Fibroblast of skin of right quadriceps (primary cell): Measurements from ENCODE around the gene LMO1.
A peak's percentile ranks its signal among the peaks of the same experiment; 100 is the strongest.

Source experiments
- DNase-seq: peaks from one replicate; pipeline ENCODE4 v3.0.0-alpha.2; 2013

Gene LMO1

DNA sequence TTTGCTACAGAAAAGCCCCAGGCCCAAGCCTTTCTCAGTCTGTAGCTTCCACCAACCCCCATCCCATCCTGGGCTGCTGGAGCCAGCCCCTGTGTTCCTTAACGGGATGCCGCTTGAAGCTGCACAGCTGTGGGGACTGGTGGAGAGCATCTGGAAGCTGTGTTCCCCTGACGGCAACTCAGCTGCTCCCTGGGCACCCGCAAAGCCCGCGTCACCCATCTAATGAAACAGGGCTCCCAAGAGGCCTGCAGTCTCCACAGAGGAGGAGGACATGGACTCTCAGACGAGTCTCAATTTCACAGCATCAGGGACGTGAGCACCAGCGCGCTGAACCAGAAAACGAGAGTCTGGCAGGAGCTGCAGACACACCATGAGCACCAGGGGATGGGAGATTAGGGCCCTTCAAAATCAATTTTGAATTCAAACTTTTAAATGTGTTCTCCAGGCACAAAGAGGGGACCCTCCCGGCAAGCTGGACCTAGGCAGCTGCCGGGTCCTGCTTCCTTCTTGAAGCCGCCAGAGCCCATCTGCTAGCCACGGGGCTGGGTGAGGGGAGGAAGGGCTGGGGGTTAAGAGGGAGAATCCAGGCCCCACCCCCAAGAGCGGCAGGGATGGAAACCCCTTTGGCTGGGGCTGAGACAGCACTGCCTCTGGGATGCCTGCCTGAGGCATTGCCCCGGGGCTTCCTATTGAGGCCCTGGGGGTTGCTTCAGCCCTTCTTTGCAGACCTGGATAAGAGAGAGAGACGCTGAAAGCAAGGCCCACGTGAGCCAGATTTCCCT lies 21.0 kb downstream of the LMO1 start:
- DNase-seq = no peak

DNA sequence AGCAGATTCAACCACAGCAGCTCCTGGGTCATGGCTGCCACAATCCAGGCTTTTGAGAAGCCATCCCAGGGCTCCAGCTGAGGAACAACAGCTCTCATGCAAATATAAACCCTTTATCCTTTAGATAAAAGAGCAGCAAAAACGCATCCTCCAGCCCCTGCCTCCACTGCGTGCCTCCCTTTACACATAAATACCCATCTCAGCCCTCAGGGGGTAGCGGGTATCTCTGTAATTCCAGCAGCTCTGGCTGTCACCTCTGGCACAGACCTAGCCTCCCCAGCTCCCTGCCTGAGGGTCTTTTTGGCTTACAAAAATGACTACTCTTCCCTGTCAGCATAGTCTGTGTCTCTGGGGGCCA lies 21.6 kb downstream of the LMO1 start:
- no peak for DNase-seq

DNA sequence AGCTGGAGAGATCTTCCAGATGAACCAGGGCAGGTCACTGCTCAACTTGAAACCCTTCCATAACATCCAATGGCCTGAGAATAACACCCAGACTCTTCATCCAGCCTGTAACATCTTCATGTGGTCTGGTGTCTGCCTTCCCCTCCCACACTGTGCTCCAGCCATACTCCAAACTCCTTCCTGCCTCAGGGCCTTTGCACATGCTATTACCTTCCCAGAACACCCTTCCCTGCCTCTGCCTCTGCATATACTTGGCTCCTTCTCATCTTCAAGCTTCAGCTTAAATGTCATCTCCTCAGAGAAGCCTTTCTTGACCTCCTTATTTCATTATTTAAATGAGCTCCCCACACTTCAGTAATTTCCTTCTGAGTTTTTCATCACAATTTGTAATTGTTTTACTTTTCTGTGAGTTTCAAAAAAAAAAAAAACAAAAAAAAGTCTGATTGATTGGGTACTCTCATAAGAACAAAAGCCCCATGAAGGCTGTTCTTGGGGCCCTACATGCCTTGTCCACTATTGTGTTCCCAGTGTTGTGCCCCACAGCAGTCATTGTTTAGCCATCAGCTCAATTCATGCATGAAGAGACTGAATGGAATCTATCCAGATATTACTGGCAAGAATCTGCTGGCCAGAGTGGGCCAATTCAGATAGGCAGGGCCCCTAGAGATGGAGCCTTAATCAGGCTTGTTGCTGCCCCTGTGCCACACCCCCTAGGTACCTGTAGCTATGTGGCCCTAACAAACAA lies 22.1 kb downstream of the LMO1 start:
- DNase-seq = no peak

DNA sequence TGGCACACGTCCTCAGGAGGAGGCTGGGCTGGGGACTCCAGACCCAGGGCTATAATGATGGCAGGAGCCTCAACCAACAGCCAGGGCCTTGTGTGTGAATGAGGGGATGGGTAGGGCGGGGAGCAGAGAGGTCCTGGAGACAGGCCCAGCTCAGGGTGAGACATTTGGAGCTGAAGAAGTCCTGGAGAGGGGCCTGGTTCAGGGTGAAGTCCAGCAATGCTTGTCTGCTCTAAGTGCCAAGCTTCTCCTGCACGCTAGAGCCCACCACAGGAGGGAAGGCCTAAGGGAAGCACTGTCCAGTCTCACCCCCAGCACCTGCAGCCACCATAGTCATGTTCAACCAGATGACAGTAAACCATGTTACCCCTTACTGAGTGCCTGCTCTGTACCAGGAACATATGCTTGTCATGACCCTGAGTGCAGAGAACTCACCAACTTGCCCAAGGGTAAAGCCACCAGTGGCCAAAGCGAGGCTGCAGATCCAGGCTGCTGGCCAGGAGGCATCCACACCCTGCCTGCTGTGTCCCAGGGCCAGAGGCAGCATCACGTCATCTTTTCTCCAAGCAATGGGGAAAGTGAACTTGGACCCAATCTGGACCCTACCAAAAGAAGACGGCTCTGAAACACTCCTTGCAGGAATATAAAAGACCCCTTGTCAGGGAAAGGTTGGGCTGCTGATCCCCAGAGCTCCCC lies 24.0 kb downstream of the LMO1 start:
- no peak for DNase-seq

DNA sequence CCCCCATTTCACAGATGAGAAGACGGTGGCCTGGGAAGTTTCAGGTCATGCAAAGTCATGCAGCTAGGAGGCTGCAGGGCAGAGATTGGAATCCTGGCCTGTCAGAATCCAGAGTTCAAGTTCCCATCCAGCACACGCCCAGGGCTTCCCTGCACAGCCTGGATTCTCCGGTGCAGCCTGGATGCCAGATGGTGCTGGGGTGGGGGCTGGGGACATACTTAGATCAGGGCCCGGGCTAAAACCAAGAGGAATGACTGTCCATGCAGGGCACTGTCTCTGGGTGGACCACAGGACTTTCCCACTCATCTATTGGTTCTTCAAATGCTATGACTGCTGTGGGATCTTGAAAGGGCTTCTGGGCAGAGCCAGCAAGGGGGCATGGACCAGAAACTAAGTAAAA lies 24.6 kb downstream of the LMO1 start:
- no peak for DNase-seq

DNA sequence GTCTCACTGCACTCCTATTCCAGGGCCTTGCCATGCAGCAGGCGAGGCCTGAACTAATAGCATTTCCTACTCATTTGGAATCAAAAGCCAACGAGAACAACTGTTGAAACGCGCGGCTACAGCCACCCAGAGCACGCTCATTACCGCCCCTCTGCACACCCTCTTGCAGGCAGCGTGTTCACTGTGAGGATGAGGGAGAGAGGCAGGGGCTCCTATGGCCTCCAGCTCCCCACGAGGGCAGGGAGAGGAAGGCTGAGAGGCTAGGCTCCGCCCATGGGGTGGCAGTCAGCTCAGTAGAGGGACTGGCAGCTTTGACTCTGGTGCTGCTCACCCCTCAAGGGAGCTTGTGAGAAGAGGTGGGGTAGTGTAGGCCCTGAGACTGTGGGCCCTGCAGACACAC lies 26.2 kb downstream of the LMO1 start:
- no peak for DNase-seq

DNA sequence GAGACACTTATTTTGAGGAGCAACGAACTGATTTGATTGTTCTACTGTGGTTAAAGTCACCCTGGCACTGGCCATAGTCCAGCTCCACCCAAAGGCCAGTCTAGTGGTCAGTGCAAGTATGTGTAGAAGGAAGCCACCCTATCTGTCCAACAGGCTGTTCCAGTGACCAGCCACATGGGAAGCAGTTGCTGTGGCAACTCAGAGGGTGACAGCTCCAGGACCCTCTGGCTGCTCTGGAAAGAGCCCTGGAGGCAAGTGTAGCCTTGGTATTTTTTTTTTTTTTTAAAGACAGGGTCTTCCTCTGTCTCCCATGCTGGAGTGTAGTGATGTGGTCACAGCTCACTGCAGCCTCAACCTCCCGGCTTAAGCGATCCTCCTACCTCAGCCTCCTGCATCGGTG lies 27.8 kb downstream of the LMO1 start:
- DNase-seq = no peak

DNA sequence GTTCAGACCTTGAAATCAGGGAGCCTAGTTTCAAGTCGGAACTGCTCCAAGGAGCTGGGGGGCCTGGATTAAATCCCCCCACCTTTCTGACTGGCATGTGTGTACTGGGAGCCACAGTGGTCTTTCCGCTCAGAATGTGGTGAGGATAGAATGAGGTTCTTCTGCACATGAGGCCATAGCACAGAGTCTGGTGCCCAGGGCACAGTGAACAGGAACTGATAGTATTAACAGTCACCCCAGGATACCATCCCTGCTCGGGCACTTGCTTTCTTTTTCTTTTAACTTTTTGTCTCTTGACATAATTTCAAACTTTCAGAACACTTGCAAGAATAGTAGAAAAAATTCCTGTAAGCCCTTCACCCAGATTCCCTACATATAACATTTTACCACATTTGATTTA lies 28.8 kb downstream of the LMO1 start:
- no peak for DNase-seq

DNA sequence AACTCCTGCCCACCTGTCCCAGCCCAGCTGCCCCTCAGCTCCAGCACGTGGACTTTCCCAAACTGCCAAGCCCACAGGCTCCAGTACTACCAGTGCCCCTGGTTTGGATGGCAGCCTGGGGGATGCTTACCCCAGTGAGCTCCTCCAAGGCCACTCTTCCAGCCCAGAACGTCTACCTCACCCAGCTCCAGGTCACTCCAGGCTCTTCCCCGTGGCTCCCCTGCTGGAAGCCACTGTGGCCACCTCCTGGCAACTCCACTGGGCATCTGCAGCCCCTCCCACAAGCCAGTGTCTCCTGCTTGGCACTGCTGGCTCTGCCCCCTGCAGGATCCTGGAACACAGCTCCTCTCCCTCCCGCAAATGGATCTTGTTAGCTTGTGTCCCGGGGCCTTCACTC lies 29.3 kb downstream of the LMO1 start:
- DNase-seq = no peak

- DNase-seq = peak; percentile 32
These were observed 29.8 kb downstream of the LMO1 start for GRCh38 chr11:8233691-8234424.

- no peak for DNase-seq
These were observed 30.6 kb downstream of the LMO1 start for GRCh38 chr11:8232849-8233606.

DNA sequence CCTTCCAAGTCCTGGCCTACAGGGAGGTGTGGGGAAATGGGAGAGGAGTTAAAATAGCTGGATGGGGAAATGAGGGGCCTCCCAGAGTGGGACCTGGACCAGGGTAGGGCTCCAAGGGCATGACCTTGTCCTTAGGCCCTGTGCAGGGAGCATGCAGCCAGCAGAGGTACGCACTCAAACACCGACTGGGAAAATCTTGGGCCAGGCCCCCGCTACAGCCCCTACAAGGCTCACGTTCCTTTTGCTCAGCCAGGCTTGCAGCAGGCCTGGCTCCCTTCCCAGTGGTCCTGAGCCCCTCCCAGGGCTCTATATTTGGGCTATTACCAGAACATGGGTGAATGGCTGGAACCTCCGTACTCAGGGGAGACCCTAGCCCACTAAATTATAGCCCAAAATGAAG lies 31.3 kb downstream of the LMO1 start:
- no peak for DNase-seq

DNA sequence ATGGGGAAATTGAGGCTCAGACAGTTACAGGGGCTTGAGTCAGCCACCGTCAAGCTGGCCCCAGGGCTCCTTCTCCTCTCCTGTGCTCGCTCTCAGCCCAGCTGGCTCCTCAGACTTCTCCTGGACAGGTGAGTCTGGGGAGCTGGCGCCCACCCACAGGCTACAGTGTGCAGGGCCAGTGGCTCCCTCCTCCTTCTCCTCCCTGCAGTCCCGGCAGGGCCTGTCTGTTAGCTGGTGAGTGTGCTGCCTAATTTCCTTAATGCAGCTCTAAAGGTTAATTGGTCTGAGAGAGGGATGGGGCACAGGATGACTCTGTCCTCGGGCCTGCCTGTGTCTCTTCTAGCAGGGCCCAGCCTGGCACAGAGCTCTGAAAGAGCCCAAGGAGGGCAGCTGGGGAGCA lies 31.7 kb downstream of the LMO1 start:
- DNase-seq = no peak

DNA sequence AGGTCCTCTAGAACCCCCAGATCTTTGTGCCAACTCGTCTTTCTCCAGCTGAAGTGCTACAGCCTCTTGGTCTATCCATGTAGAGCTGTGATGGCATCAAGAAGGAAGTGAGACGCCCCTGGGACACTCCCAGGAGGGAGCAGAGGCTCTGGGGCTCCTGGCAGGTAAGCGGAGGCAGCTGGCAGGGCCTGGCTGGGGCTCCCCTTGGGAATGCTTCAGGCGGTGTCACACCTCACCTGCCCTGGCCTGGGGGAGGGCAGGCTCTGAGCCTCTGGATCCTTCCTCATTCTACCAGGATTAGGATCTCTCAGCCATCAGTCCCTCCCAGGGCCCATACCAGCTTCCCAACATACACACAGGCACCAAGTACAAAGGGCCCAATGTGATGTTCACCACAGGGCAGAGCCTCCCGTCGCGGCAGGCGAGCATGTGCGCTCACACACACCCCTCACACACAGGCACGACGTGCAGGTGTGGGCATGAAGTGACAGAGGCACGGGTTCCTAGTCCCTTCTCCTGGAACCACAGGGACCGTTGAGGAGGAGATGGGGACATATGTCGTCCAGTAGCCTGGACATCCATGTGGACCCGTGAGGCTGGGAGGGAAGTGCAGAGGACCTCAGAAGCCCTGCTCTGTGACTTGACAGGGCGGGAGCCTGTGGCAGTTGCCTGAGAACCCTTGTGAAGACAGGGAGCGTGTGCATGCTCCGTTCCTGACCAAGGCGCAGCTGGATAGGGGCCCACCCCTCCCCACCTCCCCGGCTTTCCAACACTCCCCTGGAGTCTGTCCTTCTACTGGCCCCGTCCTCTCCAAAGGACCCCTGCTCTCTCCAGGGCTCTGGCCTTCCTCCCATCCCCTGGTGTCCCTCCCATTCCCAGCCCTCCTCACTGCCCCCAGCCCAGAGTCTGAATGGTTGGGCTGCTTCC lies 32.5 kb downstream of the LMO1 start:
- no peak for DNase-seq

GRCh38 chr11:8230178-8230859 lies 33.4 kb downstream of the LMO1 start:
- DNase-seq = no peak

- peak; percentile 34 for DNase-seq
These were observed 34.1 kb downstream of the LMO1 start for GRCh38 chr11:8229299-8230177.

GRCh38 chr11:8228231-8228630 lies 35.4 kb downstream of the LMO1 start:
- no peak for DNase-seq

- DNase-seq = no peak
These were observed 36.2 kb downstream of the LMO1 start for GRCh38 chr11:8227156-8228152.
